K562 (cell line): ENCODE measurements around the gene CRYBG2. TPM values are rescaled to one million over a fixed set of nuclear protein-coding genes. Genes with fewer than 3 reads are reported as not detected.

Experiments
- CBX3 ChIP-seq, 2 experiments: IDR thresholded peaks; 1 replicate in 1 of 2; 2 replicates in 1 of 2; pipeline ENCODE4 v1.6.1; 2012; ENCODE audit warnings: inconsistent platforms in 2 of 2, low read length in 2 of 2, borderline replicate concordance in 1 of 2, control low read depth in 1 of 2
- FOXP1 ChIP-seq: sonication (generic); formaldehyde crosslinking; IDR thresholded peaks from 2 replicates; pipeline ENCODE4 v1.8.0; 2022; ENCODE audit warnings: mild to moderate bottlenecking, missing genetic modification reagents
- GABPB1 ChIP-seq: sonication (generic); formaldehyde crosslinking; IDR thresholded peaks from 2 replicates; pipeline ENCODE4 v1.8.0; 2022; ENCODE audit warnings: mild to moderate bottlenecking, missing genetic modification reagents
- MYBL2 ChIP-seq, 2 experiments: fragments of 450-650 bp in 1 of 2; sonication (generic) in 1 of 2; formaldehyde crosslinking in 1 of 2; IDR thresholded peaks; 2 replicates each; pipeline versions ENCODE4 v1.6.1 to v1.8.1; 2017 to 2022; ENCODE audit warnings: borderline replicate concordance in 1 of 2, inconsistent platforms in 1 of 2, low read depth in 1 of 2, mild to moderate bottlenecking in 1 of 2, missing genetic modification reagents in 1 of 2, moderate library complexity in 1 of 2
- NCOA1 ChIP-seq: fragments of 450-650 bp; IDR thresholded peaks from 2 replicates; pipeline ENCODE4 v1.6.1; 2016; ENCODE audit warnings: low read depth
- RBM14 ChIP-seq: fragments of 200-400 bp; formaldehyde crosslinking; IDR thresholded peaks from 2 replicates; pipeline ENCODE4 v1.6.1; 2018; ENCODE audit warnings: low read depth, mild to moderate bottlenecking, low read length, moderate library complexity, borderline replicate concordance; ENCODE audit not compliant: insufficient read depth
- TAF15 ChIP-seq: fragments of 200-400 bp; formaldehyde crosslinking; IDR thresholded peaks from 2 replicates; pipeline ENCODE4 v1.6.1; 2017; ENCODE audit warnings: mild to moderate bottlenecking, low read depth, low read length, moderate library complexity
- TAL1 ChIP-seq: fragments of 450-650 bp; IDR thresholded peaks from 2 replicates; pipeline ENCODE4 v1.6.1; 2016; ENCODE audit warnings: mild to moderate bottlenecking
- ZNF197 ChIP-seq: fragments of 200-800 bp; sonication (Bioruptor generic); IDR thresholded peaks from 2 replicates; pipeline ENCODE4 v1.6.1; 2016; ENCODE audit warnings: low read depth, missing genetic modification characterization, missing compliant biosample characterization
- ZNF311 ChIP-seq: fragments of 250-450 bp; sonication (Bioruptor Pico); IDR thresholded peaks from 2 replicates; pipeline ENCODE4 v1.4.0; 2020; ENCODE audit warnings: mild to moderate bottlenecking, moderate library complexity
- ZNF57 ChIP-seq: fragments of 450-650 bp; formaldehyde crosslinking; IDR thresholded peaks from 2 replicates; pipeline ENCODE4 v1.4.0; 2020; ENCODE audit warnings: mild to moderate bottlenecking, moderate library complexity
- ZNF583 ChIP-seq: fragments of 250-450 bp; sonication (Bioruptor Pico); IDR thresholded peaks from 2 replicates; pipeline ENCODE4 v1.4.0; 2020
- ZNF764 ChIP-seq: fragments of 250-450 bp; sonication (Bioruptor Pico); IDR thresholded peaks from 2 replicates; pipeline ENCODE4 v1.4.0; 2020; ENCODE audit warnings: low read depth, mild to moderate bottlenecking, moderate library complexity
- polyA plus RNA-seq, 8 experiments: library from polyadenylated mRNA; depleted of rRNA in 4 of 8; stranded (reverse) in 5 of 8; unstranded in 3 of 8; fragments of >200 nt; fragmentation: Nextera tagmentation in 2 of 8; fragmentation: Illumina TruSeq in 1 of 8; extraction: Ambion mirVana in 2 of 8; extraction: Trizol in 1 of 8; gene quantifications; 2 replicates each; pipeline versions ENCODE4 v1.2.1 to v1.2.3, GENCODE V29; 2011 to 2014; ENCODE audit warnings: inconsistent platforms in 1 of 8, missing spikeins in 1 of 8
- total RNA-seq, 7 experiments: library from RNA; depleted of rRNA in 6 of 7; stranded (reverse); fragments of >200 nt in 6 of 7; fragmentation: Illumina TruSeq in 2 of 7; extraction: Trizol in 2 of 7; gene quantifications; 2 replicates each; pipeline versions ENCODE4 v1.2.1 to v1.2.3, GENCODE V29; 2011 to 2021; ENCODE audit warnings: low replicate concordance in 1 of 7
- TF ChIP-seq, protein P1 (sequence below): fragments of 250-450 bp; sonication (Bioruptor Pico); IDR thresholded peaks from 2 replicates; pipeline ENCODE4 v1.9.0; 2021; ENCODE audit warnings: mild to moderate bottlenecking, inconsistent platforms
- TF ChIP-seq, protein P2 (sequence below): IDR thresholded peaks from 2 replicates; pipeline ENCODE4 v1.6.1; 2012; ENCODE audit warnings: low read depth, low read length, improper control_type of control experiment, borderline replicate concordance
- TF ChIP-seq, protein P3 (sequence below): fragments of 250-450 bp; sonication (Bioruptor Pico); IDR thresholded peaks from 2 replicates; pipeline ENCODE4 v1.5.0; 2021; ENCODE audit warnings: mild to moderate bottlenecking, moderate library complexity
- TF ChIP-seq, protein P4 (sequence below): fragments of 250-450 bp; sonication (Bioruptor Pico); IDR thresholded peaks from 2 replicates; pipeline ENCODE4 v1.5.0; 2021; ENCODE audit warnings: mild to moderate bottlenecking, borderline replicate concordance

Gene CRYBG2
- total and polyA plus RNA-seq, 9 of the 15 experiments (the other 6 are each of a cell fraction or from before 2014, with no cell fraction given) = 0.39 to 8.5 (median 3.7) TPM

DNA sequence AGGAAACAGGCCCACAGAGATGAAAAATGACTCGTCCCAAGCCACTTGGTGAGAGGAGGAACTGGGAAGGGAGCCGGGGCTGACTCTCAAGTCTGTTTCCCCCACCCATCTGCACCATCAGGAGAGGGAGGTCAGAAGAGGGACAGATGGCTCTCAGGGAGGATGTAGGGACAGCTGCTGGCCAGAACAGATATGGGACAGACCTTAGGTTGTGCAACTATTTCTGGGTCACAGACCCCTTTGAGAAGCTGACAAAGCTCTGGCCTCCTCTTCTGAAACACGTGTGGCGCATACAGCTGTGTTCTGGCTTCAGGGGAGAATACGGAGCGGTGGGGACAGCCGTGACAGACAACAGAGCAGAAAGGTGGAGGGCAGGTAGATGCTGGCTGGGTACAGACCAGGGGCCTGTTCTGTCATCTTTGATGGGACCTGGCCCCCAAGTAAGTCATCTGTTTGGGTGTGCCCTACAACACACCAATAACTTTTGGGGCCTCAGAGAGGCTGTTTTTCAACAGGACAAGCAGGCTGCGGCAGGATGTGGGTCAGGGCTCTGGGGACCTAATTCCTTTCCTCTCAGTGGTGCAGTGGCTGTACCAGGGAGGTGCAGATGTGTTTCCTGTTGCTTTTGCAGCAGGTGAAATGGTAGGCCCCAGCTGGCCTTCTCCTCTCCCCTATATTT, 66.8 kb downstream of the CRYBG2 start (continued):
- TF ChIP-seq, protein P1, sequence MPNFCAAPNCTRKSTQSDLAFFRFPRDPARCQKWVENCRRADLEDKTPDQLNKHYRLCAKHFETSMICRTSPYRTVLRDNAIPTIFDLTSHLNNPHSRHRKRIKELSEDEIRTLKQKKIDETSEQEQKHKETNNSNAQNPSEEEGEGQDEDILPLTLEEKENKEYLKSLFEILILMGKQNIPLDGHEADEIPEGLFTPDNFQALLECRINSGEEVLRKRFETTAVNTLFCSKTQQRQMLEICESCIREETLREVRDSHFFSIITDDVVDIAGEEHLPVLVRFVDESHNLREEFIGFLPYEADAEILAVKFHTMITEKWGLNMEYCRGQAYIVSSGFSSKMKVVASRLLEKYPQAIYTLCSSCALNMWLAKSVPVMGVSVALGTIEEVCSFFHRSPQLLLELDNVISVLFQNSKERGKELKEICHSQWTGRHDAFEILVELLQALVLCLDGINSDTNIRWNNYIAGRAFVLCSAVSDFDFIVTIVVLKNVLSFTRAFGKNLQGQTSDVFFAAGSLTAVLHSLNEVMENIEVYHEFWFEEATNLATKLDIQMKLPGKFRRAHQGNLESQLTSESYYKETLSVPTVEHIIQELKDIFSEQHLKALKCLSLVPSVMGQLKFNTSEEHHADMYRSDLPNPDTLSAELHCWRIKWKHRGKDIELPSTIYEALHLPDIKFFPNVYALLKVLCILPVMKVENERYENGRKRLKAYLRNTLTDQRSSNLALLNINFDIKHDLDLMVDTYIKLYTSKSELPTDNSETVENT (CRISPR knock-in tag) = no peak
- TF ChIP-seq, protein P2, sequence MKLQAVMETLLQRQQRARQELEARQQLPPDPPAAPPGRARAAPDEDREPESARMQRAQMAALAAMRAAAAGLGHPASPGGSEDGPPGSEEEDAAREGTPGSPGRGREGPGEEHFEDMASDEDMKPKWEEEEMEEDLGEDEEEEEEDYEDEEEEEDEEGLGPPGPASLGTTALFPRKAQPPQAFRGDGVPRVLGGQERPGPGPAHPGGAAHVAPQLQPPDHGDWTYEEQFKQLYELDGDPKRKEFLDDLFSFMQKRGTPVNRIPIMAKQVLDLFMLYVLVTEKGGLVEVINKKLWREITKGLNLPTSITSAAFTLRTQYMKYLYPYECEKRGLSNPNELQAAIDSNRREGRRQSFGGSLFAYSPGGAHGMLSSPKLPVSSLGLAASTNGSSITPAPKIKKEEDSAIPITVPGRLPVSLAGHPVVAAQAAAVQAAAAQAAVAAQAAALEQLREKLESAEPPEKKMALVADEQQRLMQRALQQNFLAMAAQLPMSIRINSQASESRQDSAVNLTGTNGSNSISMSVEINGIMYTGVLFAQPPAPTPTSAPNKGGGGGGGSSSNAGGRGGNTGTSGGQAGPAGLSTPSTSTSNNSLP = no peak
- TF ChIP-seq TAF15 (no peak), RBM14 (no peak), ZNF764 (CRISPR knock-in tag) (no peak), MYBL2 (IDR thresholded peaks at IDR 0.05; ENCODE audit: low read depth) (no peak), MYBL2 (CRISPR knock-in tag; IDR thresholded peaks at IDR 0.05; ENCODE audit: borderline replicate concordance) (no peak), ZNF311 (CRISPR knock-in tag) (no peak), ZNF197 (CRISPR knock-in tag) (no peak), FOXP1 (CRISPR knock-in tag) (no peak), ZNF583 (peak; percentile 73), CBX3 (IDR thresholded peaks at IDR 0.05; ENCODE audit: borderline replicate concordance in 1 of 2, low read length in 2 of 2) (peak in 1 of 2 experiments; percentile 82; a peak in 1 of 3 replicates), TAL1 (peak; percentile 96), NCOA1 (peak; percentile 84; the same call in 1 of the 2 replicates), ZNF57 (CRISPR knock-in tag) (no peak), GABPB1 (peak; percentile 69)
- TF ChIP-seq, protein P3, sequence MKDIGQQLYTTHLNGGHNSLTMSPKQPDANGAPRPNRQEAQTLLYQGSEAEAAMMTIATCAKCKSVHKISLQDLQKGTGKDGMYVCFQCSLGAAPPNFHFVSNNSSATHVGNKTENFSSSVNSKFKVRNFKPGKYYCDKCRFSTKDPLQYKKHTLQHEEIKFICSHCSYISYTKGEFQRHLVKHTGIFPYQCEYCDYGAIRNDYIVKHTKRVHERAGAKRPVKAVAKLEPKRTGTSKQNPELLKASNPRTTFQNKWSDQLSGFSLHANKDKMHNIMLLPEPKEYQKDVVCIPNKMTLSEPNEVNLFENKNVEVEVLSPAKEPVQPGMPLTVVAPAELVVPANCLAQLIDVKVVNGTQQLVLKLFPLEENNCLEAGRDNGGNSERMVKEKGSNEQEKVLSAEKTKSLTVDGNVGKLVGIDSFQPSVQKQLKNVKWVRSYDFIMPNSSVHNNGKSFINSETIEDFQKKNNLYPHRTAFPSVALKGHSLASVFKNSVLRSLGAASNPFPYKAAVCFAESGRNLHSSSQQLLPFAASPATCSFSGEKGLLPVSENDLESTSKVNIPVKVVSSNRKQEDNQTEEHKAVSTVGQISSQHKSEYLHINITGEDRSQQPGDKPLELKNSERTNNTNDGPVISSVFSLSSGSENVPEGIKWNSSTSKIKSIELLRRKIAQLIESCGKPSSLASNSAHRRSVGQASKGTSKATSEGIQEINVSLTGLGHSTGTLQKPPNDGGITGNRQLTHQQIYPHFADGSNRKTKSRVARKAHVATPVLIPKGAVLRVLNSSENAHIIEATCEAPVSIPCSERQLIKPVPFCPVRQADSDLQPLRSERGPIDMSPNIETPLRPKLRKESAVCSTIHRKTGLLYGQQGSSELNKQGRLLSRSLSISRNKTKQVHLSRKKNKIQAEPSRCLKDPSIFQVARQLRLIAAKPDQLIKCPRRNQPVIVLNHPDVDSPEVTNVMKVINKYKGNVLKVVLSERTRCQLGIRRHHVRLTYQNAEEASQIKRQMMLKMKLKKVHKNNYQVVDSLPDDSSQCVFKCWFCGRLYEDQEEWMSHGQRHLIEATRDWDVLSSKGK (CRISPR knock-in tag) = no peak
- TF ChIP-seq, protein P4, sequence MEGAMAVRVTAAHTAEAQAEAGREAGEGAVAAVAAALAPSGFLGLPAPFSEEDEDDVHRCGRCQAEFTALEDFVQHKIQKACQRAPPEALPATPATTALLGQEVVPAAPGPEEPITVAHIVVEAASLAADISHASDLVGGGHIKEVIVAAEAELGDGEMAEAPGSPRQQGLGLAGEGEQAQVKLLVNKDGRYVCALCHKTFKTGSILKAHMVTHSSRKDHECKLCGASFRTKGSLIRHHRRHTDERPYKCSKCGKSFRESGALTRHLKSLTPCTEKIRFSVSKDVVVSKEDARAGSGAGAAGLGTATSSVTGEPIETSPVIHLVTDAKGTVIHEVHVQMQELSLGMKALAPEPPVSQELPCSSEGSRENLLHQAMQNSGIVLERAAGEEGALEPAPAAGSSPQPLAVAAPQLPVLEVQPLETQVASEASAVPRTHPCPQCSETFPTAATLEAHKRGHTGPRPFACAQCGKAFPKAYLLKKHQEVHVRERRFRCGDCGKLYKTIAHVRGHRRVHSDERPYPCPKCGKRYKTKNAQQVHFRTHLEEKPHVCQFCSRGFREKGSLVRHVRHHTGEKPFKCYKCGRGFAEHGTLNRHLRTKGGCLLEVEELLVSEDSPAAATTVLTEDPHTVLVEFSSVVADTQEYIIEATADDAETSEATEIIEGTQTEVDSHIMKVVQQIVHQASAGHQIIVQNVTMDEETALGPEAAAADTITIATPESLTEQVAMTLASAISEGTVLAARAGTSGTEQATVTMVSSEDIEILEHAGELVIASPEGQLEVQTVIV = no peak
